ENCODE measurements around the gene PLCG2.

Gene PLCG2

GRCh38 chr16:81775570-81775969 lies 3.5 kb upstream of the PLCG2 start:
- ATAC-seq (ENCODE audit: insufficient read depth, low read depth) (no peak), DNase-seq (no peak)
- Histone ChIP-seq H3K27ac (ENCODE audit: low read length) (no peak overlapping the region), H3K27me3 (ENCODE audit: insufficient read depth, low read length, poor library complexity) (peaks cover 10% of the 10 kb centered on the region), H3K4me3 (ENCODE audit: low read depth in 1 of 2, low read length in 2 of 2) (no peak overlapping the region), H3K36me3 (ENCODE audit: insufficient read depth, low read length) (no peaks in the 10 kb centered on the region), H4K20me1 (ENCODE audit: insufficient read depth, low read length) (no peaks in the 10 kb centered on the region), H3K4me2 (ENCODE audit: insufficient read depth, low read length) (no peak overlapping the region), H3K9ac (ENCODE audit: low read depth, low read length) (no peak overlapping the region), H3K4me1 (ENCODE audit: insufficient read depth, low read length) (no peaks in the 10 kb centered on the region), H3K79me2 (ENCODE audit: insufficient read depth, low read length) (no peaks in the 10 kb centered on the region), H2AFZ (ENCODE audit: low read depth, low read length) (no peak overlapping the region), H3K9me3 (ENCODE audit: insufficient read depth, low read length, severe bottlenecking) (no peaks in the 10 kb centered on the region)
- TF ChIP-seq EZH2 (IDR thresholded peaks at IDR 0.05; ENCODE audit: borderline replicate concordance, low read depth, low read length, severe bottlenecking) (no peak), CTCF (IDR thresholded peaks at IDR 0.05; ENCODE audit: borderline replicate concordance, extremely low read depth, low read length, poor library complexity, severe bottlenecking) (no peak)

- H3K4me2 ChIP-seq (ENCODE audit: insufficient read depth, low read length) = no peak overlapping the region
- H3K9ac ChIP-seq (ENCODE audit: low read depth, low read length) = no peak overlapping the region
- no peak overlapping the region for H3K27ac ChIP-seq (ENCODE audit: low read length)
Observed at GRCh38 chr16:81778231-81778630, 860 bp upstream of the PLCG2 start.

GRCh38 chr16:81779536-81780320 lies 637 bp downstream of the PLCG2 start:
- no peak for ATAC-seq (ENCODE audit: insufficient read depth, low read depth)
- H3K4me1 ChIP-seq (ENCODE audit: insufficient read depth, low read length) = no peaks in the 10 kb centered on the region
- no peaks in the 10 kb centered on the region for H4K20me1 ChIP-seq (ENCODE audit: insufficient read depth, low read length)
- H3K4me3 ChIP-seq (ENCODE audit: low read depth in 1 of 2, low read length in 2 of 2) = no peak overlapping the region
- H3K36me3 ChIP-seq (ENCODE audit: insufficient read depth, low read length) = no peaks in the 10 kb centered on the region
- no peaks in the 10 kb centered on the region for H3K9me3 ChIP-seq (ENCODE audit: insufficient read depth, low read length, severe bottlenecking)
- DNase-seq = no peak
- no peak overlapping the region for H3K9ac ChIP-seq (ENCODE audit: low read depth, low read length)
- no peak overlapping the region for H2AFZ ChIP-seq (ENCODE audit: low read depth, low read length)
- no peak overlapping the region for H3K27ac ChIP-seq (ENCODE audit: low read length)
- no peaks in the 10 kb centered on the region for H3K79me2 ChIP-seq (ENCODE audit: insufficient read depth, low read length)
- H3K4me2 ChIP-seq (ENCODE audit: insufficient read depth, low read length) = no peak overlapping the region
- TF ChIP-seq EZH2 (IDR thresholded peaks at IDR 0.05; ENCODE audit: borderline replicate concordance, low read depth, low read length, severe bottlenecking) (no peak), CTCF (IDR thresholded peaks at IDR 0.05; ENCODE audit: borderline replicate concordance, extremely low read depth, low read length, poor library complexity, severe bottlenecking) (no peak)
- H3K27me3 ChIP-seq (ENCODE audit: insufficient read depth, low read length, poor library complexity) = peaks cover 11% of the 10 kb centered on the region

More at GRCh38 chr16:81778231-81778630, 860 bp upstream of the PLCG2 start:
- no peaks in the 10 kb centered on the region for H3K4me1 ChIP-seq (ENCODE audit: insufficient read depth, low read length)
- no peaks in the 10 kb centered on the region for H3K36me3 ChIP-seq (ENCODE audit: insufficient read depth, low read length)
- H3K79me2 ChIP-seq (ENCODE audit: insufficient read depth, low read length) = no peaks in the 10 kb centered on the region
- H4K20me1 ChIP-seq (ENCODE audit: insufficient read depth, low read length) = no peaks in the 10 kb centered on the region
- no peak for TF ChIP-seq CTCF (IDR thresholded peaks at IDR 0.05; ENCODE audit: borderline replicate concordance, extremely low read depth, low read length, poor library complexity, severe bottlenecking)
- TF ChIP-seq EZH2 (IDR thresholded peaks at IDR 0.05; ENCODE audit: borderline replicate concordance, low read depth, low read length, severe bottlenecking) = no peak
- no peak overlapping the region for H3K4me3 ChIP-seq (ENCODE audit: low read depth in 1 of 2, low read length in 2 of 2)
- ATAC-seq (ENCODE audit: insufficient read depth, low read depth) = no peak
- H2AFZ ChIP-seq (ENCODE audit: low read depth, low read length) = no peak overlapping the region
- H3K9me3 ChIP-seq (ENCODE audit: insufficient read depth, low read length, severe bottlenecking) = no peaks in the 10 kb centered on the region
- peaks cover 10% of the 10 kb centered on the region for H3K27me3 ChIP-seq (ENCODE audit: insufficient read depth, low read length, poor library complexity)
- DNase-seq = no peak

Measured in DND-41 (cell line).